Globus pallidus (tissue), 1 donor: Measurements from ENCODE around the gene AGAP3.
"Not testable (repeated sequence)": the region's sequence is repeated elsewhere in the genome, so short reads cannot be mapped to it uniquely, and the experiment has no call there.

Source experiments
- DNase-seq: peaks from one replicate; pipeline ENCODE4 v3.0.0-alpha.2; 2015; ENCODE audit warnings: low spot score

Gene AGAP3

GRCh38 chr7:151085691-151086620 is at the start of gene AGAP3:
TSS of gene AGAP3 (plus strand) at chr7:151086475. CDS start at chr7:151086742, 267 bp downstream.
- DNase-seq = peak; percentile 90

GRCh38 chr7:151038951-151039849 is 47.1 kb upstream of the AGAP3 start:
- DNase-seq = no peak

- DNase-seq = no peak
These were observed 46.3 kb upstream of the AGAP3 start for GRCh38 chr7:151039850-151040548.

- DNase-seq = no peak
These were observed 45.5 kb upstream of the AGAP3 start for GRCh38 chr7:151040616-151041375.

- DNase-seq = not testable (repeated sequence)
These were observed 42.8 kb upstream of the AGAP3 start for GRCh38 chr7:151043449-151043848.

- DNase-seq = no peak
These were observed 42.3 kb upstream of the AGAP3 start for GRCh38 chr7:151043959-151044358.

- no peak for DNase-seq
These were observed 41.0 kb upstream of the AGAP3 start for GRCh38 chr7:151045262-151045661.

GRCh38 chr7:151045967-151046366 is 40.3 kb upstream of the AGAP3 start:
- DNase-seq = no peak

GRCh38 chr7:151046603-151047573 is 39.4 kb upstream of the AGAP3 start:
- DNase-seq = no peak

GRCh38 chr7:151047976-151048815 is 38.1 kb upstream of the AGAP3 start, which contains the start of gene ASIC3:
TSS of gene ASIC3 (plus strand) at chr7:151048531. CDS start at chr7:151048886, 355 bp downstream.
- no peak for DNase-seq

- no peak for DNase-seq
These were observed 37.3 kb upstream of the AGAP3 start for GRCh38 chr7:151048911-151049463.

GRCh38 chr7:151051108-151051507 is 35.2 kb upstream of the AGAP3 start:
- DNase-seq = no peak

- no peak for DNase-seq
These were observed 33.2 kb upstream of the AGAP3 start for GRCh38 chr7:151053096-151053495.

- DNase-seq = no peak
These were observed 32.5 kb upstream of the AGAP3 start for GRCh38 chr7:151053751-151054150.

- no peak for DNase-seq
These were observed 30.0 kb upstream of the AGAP3 start for GRCh38 chr7:151056283-151056665.

GRCh38 chr7:151056666-151057505 is 29.4 kb upstream of the AGAP3 start:
- DNase-seq = no peak

GRCh38 chr7:151057506-151057988 is 28.7 kb upstream of the AGAP3 start, which contains the start of gene CDK5:
TSS of gene CDK5 (minus strand) at chr7:151057897. CDS start at chr7:151057848, 49 bp downstream.
- DNase-seq = no peak
